PFSK-1 (cell line): ENCODE data around the gene LDLRAD4.

Source experiments
- SIN3A ChIP-seq: IDR thresholded peaks from 2 replicates; pipeline ENCODE4 v1.6.1; 2012; ENCODE audit warnings: mild to moderate bottlenecking, low read length, moderate library complexity, borderline replicate concordance; ENCODE audit not compliant: insufficient read depth
- TF ChIP-seq, protein P1 (sequence below), 2 experiments: IDR thresholded peaks; 2 replicates each; pipeline versions ENCODE4 v1.6.1 to v1.8.0; 2011 to 2012; ENCODE audit warnings: low read depth in 2 of 2, low read length in 2 of 2, control low read depth in 1 of 2, inconsistent platforms in 1 of 2, mild to moderate bottlenecking in 1 of 2, moderate library complexity in 1 of 2; ENCODE audit not compliant: insufficient read depth in 1 of 2

DNA sequence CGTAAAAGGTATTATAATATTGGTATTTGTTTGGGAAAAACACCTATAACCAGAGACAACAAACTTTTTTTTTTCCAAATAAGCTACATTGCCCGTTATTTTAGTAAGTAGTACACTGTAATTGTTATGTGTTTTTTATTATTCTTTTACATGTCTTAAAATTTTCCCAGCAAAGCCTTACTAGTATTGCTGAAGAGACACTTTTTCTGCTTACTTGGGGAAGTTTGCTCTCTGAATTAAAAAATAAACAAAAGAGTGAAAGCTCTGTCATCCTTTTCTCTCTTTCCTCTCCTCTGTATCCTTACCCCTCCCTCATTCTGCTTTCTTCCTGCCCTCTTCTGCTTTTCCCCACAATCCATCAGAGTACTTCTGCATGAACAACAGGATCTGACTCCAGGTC is 25.6 kb upstream of the LDLRAD4 start:
- TF ChIP-seq, protein P1, sequence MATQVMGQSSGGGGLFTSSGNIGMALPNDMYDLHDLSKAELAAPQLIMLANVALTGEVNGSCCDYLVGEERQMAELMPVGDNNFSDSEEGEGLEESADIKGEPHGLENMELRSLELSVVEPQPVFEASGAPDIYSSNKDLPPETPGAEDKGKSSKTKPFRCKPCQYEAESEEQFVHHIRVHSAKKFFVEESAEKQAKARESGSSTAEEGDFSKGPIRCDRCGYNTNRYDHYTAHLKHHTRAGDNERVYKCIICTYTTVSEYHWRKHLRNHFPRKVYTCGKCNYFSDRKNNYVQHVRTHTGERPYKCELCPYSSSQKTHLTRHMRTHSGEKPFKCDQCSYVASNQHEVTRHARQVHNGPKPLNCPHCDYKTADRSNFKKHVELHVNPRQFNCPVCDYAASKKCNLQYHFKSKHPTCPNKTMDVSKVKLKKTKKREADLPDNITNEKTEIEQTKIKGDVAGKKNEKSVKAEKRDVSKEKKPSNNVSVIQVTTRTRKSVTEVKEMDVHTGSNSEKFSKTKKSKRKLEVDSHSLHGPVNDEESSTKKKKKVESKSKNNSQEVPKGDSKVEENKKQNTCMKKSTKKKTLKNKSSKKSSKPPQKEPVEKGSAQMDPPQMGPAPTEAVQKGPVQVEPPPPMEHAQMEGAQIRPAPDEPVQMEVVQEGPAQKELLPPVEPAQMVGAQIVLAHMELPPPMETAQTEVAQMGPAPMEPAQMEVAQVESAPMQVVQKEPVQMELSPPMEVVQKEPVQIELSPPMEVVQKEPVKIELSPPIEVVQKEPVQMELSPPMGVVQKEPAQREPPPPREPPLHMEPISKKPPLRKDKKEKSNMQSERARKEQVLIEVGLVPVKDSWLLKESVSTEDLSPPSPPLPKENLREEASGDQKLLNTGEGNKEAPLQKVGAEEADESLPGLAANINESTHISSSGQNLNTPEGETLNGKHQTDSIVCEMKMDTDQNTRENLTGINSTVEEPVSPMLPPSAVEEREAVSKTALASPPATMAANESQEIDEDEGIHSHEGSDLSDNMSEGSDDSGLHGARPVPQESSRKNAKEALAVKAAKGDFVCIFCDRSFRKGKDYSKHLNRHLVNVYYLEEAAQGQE (IDR thresholded peaks at IDR 0.05; ENCODE audit: insufficient read depth in 1 of 2, low read depth in 2 of 2, low read length in 2 of 2), result no peak
- no peak for TF ChIP-seq SIN3A
